OCI-LY3 (cell line): ENCODE results near the gene PDGFC.

Source experiments
- H2AFZ ChIP-seq: fragments of 200-600, 300-600 bp; shearing (Covaris generic); 2 replicates; pipeline ENCODE4 v1.6.0; 2014; ENCODE audit warnings: antibody characterized with exemption, low read depth, low read length
- H3K27ac ChIP-seq: fragments of 200-600, 300-600 bp; sonication (generic); 2 replicates; pipeline ENCODE4 v1.5.1; 2014; ENCODE audit warnings: mild to moderate bottlenecking, low read length, moderate library complexity, mixed read lengths
- H3K27me3 ChIP-seq: fragments of 200-600, 300-600 bp; sonication (generic); 2 replicates; pipeline ENCODE4 v1.6.1; 2014; ENCODE audit warnings: low read depth, low read length, mixed read lengths
- H3K36me3 ChIP-seq: fragments of 200-600, 300-600 bp; sonication (generic); replicated peaks from 2 replicates; pipeline ENCODE3; 2014; ENCODE audit warnings: low read depth, low read length, mixed read lengths
- H3K4me1 ChIP-seq: fragments of 300-600, 200-600 bp; sonication (generic); 2 replicates; pipeline ENCODE4 v1.6.1; 2014; ENCODE audit warnings: low read length, mixed read lengths
- H3K4me2 ChIP-seq: fragments of 200-600, 300-600 bp; sonication (generic); 2 replicates; pipeline ENCODE4 v1.6.1; 2014; ENCODE audit warnings: low read length, mixed read lengths
- H3K4me3 ChIP-seq: fragments of 300-600, 200-600 bp; sonication (generic); 2 replicates; pipeline ENCODE4 v1.5.1; 2014; ENCODE audit warnings: antibody characterized with exemption, mild to moderate bottlenecking, low read length, moderate library complexity
- H3K79me2 ChIP-seq: fragments of 300-600, 200-600 bp; shearing (Covaris generic); 2 replicates; pipeline ENCODE4 v1.6.1; 2014; ENCODE audit warnings: mild to moderate bottlenecking, low read length, mixed read lengths
- H3K9ac ChIP-seq: fragments of 300-600, 200-600 bp; shearing (Covaris generic); 2 replicates; pipeline ENCODE4 v1.6.0; 2014; ENCODE audit warnings: mild to moderate bottlenecking, low read length, moderate library complexity
- H3K9me3 ChIP-seq: fragments of 200-600, 300-600 bp; shearing (Covaris generic); 2 replicates; pipeline ENCODE4 v1.6.1; 2014; ENCODE audit warnings: low read length, mixed read lengths; ENCODE audit not compliant: insufficient read depth
- H4K20me1 ChIP-seq: fragments of 200-600, 300-600 bp; sonication (generic); 2 replicates; pipeline ENCODE4 v1.6.1; 2016; ENCODE audit warnings: low read length, mixed read lengths; ENCODE audit not compliant: insufficient read depth
- CTCF ChIP-seq: fragments of 200-600, 300-600 bp; sonication (generic); IDR thresholded peaks from 2 replicates; pipeline ENCODE4 v1.5.1; 2014; ENCODE audit warnings: antibody characterized with exemption, low read length, low read depth
- EZH2phosphoT487 ChIP-seq: fragments of 200-600 bp; shearing (Covaris generic); IDR thresholded peaks from 2 replicates; pipeline ENCODE4 v1.6.1; 2018; ENCODE audit warnings: antibody characterized with exemption, mixed run types, low read depth

The PDGFC gene

GRCh38 chr4:156779042-156779441 is 192.6 kb downstream of the PDGFC start:
- H3K4me2 ChIP-seq = no peak overlapping the region
- H3K9me3 ChIP-seq = no peaks in the 10 kb centered on the region
- TF ChIP-seq CTCF = no peak
- TF ChIP-seq EZH2phosphoT487 = no peak
- no peak overlapping the region for H2AFZ ChIP-seq
- H3K9ac ChIP-seq = no peak overlapping the region
- H3K27ac ChIP-seq = no peak overlapping the region
- H3K27me3 ChIP-seq = no peaks in the 10 kb centered on the region
- H3K4me3 ChIP-seq = no peak overlapping the region
- peaks cover 8% of the 10 kb centered on the region for H3K4me1 ChIP-seq
- H4K20me1 ChIP-seq = no peaks in the 10 kb centered on the region
- no peaks in the 10 kb centered on the region for H3K79me2 ChIP-seq
- H3K36me3 ChIP-seq = no peaks in the 10 kb centered on the region

- Histone ChIP-seq H3K4me1 (peaks cover 8% of the 10 kb centered on the region), H3K9ac (no peak overlapping the region)
These were observed 193.0 kb downstream of the PDGFC start for GRCh38 chr4:156778606-156779005.

GRCh38 chr4:156778093-156778492 is 193.5 kb downstream of the PDGFC start:
- Histone ChIP-seq H3K9ac (no peak overlapping the region), H2AFZ (no peak overlapping the region), H3K79me2 (no peaks in the 10 kb centered on the region), H3K4me2 (no peak overlapping the region), H3K27me3 (no peaks in the 10 kb centered on the region), H3K36me3 (no peaks in the 10 kb centered on the region), H3K27ac (no peak overlapping the region), H4K20me1 (no peaks in the 10 kb centered on the region), H3K9me3 (no peaks in the 10 kb centered on the region), H3K4me3 (no peak overlapping the region), H3K4me1 (peaks cover 8% of the 10 kb centered on the region)
- no peak for TF ChIP-seq CTCF
- TF ChIP-seq EZH2phosphoT487 = no peak

More at GRCh38 chr4:156778606-156779005, 193.0 kb downstream of the PDGFC start:
- no peak overlapping the region for H3K27ac ChIP-seq
- no peaks in the 10 kb centered on the region for H3K9me3 ChIP-seq
- H3K27me3 ChIP-seq = no peaks in the 10 kb centered on the region
- no peaks in the 10 kb centered on the region for H3K79me2 ChIP-seq
- H3K4me2 ChIP-seq = no peak overlapping the region
- TF ChIP-seq CTCF = no peak
- no peaks in the 10 kb centered on the region for H3K36me3 ChIP-seq
- H4K20me1 ChIP-seq = no peaks in the 10 kb centered on the region
- no peak overlapping the region for H2AFZ ChIP-seq
- H3K4me3 ChIP-seq = no peak overlapping the region

GRCh38 chr4:156775813-156776212 is 195.8 kb downstream of the PDGFC start:
- H3K4me3 ChIP-seq = no peak overlapping the region
- H3K27me3 ChIP-seq = no peaks in the 10 kb centered on the region
- H4K20me1 ChIP-seq = no peaks in the 10 kb centered on the region
- no peak overlapping the region for H3K9ac ChIP-seq
- peak overlapping the region; percentile 54 for H2AFZ ChIP-seq
- H3K79me2 ChIP-seq = no peaks in the 10 kb centered on the region
- no peak overlapping the region for H3K4me2 ChIP-seq
- peaks cover 19% of the 10 kb centered on the region for H3K4me1 ChIP-seq
- H3K36me3 ChIP-seq = no peaks in the 10 kb centered on the region
- no peaks in the 10 kb centered on the region for H3K9me3 ChIP-seq
- no peak overlapping the region for H3K27ac ChIP-seq
- no peak for TF ChIP-seq EZH2phosphoT487
- TF ChIP-seq CTCF = no peak
